ENCODE measurements around the gene ITGAL.

GRCh38 chr16:30571445-30572322 is 99.1 kb downstream of the ITGAL start, which contains the start of gene ZNF688:
- TF ChIP-seq CTCF (IDR thresholded peaks at IDR 0.05) (peak in 1 of 7 experiments; percentile 14), POLR2A (IDR thresholded peaks at IDR 0.05) (peak; percentile 44 to 75 (median 73))
